Fibroblast of peridontal ligament (primary cell): ENCODE measurements around the gene ZNF701.
"Not testable (repeated sequence)": the region's sequence is repeated elsewhere in the genome, so short reads cannot be mapped to it uniquely, and the experiment has no call there.

Source experiments
- DNase-seq: peaks from one replicate; pipeline ENCODE4 v3.0.0-alpha.2; 2010; ENCODE audit errors: extremely low read depth

Gene ZNF701

DNA sequence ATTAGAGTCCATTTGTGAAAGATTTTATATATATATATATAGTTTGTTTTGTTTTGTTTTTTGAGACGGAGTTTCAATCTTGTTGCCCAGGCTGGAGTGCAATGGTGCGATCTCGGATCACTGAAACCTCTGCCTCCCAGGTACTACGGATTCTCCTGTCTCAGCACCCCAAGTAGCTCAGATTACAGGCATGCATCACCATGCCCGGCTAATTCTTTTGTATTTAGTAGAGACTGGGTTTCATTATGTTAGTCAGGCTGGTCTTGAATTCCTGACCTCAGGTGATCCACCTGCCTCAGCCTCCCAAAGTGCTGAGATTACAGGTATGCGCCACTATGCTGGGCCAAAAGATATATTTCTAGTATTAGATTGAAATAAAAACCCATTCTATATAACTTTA, 4.0 kb upstream of the ZNF701 start:
- no peak for DNase-seq

DNA sequence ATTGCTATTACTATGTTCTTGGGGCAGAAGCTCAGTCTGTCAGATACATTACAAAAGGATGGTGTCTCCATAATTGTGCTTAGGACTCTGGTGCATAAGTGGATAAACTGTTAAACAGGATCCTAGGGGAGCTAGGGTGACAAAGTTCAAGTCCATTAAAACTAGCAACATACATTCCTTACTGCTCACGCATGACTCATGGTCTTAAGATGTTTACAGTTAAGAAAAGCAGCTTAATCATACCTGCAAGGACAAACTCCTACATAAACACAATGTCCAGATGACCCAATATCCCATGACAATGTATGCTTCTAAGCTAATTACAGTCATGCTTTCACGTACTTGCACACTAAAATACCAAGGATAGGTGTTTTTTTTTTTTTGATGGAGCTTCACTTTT, 3.5 kb upstream of the ZNF701 start:
- peak; percentile 21 for DNase-seq

DNA sequence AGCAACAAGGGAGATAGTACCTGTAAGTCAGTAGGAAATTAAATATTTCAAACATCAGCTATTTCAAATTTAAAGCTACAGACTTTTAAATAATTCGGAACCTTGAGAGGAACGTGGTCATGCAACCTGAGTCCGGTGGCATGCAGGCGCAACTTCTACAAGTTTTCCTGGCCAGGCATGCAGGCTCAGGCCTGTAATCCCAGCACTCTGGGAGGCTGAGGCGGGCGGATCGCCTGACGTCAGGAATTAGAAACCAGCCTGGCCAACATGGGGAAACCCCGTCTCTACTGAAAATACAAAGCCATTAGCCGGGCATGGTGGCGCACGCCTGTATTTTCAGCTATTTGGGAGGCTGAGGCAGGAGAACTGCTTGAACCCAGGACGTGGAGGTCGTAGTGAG, 2.2 kb upstream of the ZNF701 start:
- DNase-seq: no peak

DNA sequence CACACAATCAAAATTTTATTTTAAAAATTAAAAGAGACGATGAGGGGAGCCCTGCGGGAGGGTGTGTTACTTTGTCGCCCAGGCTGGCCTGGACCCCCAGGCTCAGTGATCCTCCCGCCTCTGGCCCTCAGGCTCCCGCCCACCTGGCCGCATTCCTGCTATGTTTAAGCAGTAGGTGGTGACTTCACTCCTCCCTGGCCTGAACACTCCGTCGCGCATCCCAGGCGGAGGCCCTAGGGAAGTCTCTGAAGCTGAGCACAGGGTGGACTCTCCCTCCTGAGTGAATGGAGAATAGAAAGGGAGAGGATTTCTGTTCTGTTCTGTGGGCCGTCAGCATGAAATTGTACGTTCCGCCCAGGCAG, 468 bp upstream of the ZNF701 start:
- not testable (repeated sequence) for DNase-seq

DNA sequence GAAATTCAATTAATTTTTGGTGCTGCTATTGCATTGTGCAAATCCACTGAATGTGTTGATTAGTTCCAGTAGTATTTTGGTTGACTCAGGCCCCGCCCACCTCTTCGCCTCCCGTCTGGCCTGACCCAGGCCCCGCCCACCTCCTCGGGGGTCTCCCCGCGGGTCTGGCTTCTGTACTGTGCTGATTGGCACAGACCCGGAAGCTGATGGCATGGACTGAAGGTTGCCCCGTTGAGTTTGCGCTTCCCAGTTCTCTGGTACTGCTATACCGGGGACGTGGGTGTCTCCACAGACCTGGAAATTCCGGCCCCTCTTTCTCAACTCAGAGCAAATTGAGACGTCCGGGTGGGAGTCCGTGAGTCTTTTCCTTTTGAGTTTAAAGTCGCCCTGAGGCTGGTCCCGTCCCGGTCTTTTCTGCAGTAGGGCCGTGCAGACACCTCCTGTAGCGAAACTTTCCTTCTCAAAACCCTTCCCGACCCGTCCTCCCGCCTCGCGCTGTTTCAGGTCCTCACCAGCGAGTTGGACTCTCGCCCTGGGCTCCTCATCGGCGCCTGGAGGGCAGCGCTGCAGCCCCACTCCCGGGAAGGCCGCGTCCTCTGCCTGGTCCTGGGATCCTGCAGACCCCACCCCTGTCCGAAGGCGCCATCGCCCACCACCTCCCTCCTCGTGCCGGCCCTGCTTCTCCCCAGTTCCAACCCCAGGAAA, 14.8 kb downstream of the ZNF701 start:
- DNase-seq: peak; percentile 19

DNA sequence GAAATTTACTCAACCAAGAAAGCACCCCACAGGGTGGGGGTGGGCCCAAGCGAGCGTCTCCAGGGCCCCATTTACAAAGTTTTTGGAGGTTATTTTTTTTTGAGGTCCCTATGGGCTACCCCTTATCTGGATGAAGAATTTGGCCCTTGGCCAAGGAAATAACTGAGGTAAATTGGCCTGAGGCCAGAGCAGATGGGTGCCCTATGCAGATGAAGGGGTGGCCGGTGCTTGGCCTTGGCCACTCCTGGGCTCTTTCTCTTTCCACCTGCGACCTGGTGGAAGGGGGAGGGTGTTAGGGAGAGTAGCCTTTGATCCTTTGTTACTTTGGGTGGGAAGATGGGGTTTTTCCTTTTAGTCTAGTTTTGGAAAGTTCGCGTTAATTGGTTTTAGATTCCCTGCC, 15.5 kb downstream of the ZNF701 start:
- DNase-seq: no peak

DNA sequence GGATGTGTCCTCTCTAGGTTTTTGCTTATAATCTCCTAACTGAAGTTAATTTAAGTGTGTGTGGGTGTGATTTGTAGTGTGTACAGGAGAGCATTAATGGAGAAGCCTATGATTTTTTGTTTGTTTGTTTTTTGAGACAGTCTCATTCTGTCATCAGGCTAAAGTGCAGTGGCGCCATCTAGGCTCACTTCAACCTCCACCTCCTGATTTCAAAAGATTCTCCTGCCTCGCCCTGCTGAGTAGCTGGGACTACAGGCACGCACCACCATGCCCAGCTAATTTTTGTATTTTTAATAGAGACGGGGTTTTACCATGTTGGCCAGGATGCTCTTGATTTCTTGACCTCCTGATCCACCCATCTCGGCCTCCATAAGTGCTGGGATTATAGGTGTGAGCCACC, 20.6 kb downstream of the ZNF701 start:
- DNase-seq: no peak

DNA sequence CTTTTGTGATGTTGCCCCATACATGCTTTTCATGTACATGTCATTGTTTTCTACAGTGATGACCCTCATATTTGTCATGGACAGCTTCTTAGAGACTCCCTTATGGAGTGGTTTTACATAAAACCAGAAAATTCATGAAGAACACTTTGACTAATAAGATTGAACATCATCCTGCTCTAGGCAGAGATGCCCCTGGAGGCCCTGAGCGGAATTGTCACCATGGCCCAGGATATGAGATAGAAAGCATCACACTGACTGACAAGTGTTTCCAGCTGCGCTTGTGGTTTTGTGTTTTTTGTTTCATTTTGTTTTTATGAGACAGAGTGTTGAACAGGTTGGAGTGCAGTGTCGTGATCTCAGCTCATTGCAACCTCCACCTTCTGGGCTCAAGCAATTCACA, 22.2 kb downstream of the ZNF701 start:
- DNase-seq: no peak

DNA sequence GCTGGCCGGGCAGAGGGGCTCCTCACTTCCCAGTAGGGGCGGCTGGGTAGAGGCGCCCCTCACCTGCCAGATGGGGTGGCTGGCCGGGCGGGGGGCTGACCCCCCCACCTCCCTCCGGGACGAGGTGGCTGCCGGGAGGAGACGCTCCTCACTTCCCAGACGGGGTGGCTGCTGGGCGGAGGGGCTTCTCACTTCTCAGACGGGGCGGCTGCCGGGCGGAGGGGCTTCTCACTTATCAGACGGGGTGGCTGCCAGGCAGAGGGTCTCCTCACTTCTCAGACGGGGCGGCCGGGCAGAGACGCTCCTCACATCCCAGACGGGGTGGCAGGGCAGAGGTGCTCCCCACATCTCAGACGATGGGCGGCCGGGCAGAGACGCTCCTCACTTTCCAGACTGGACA, 23.4 kb downstream of the ZNF701 start:
- DNase-seq: not testable (repeated sequence)

DNA sequence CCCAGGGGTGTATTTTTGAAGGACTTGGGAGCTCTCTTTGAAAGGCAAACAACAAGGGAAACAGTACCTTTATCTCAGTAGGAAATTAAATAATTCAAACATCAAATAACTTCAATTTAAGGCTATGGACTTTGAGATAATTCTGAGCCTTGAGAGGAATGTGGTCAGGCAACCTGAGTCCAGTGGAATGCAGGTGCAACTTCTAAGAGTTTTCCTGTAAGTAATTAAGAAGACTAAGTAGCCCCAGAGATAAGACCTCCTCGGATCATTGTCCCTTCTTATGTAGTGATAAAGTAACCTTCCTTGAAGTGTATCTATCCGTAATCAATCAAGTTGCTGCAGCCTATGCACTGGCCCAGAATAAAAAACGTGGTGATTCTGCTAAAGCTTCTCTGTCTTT, 29.2 kb downstream of the ZNF701 start:
- no peak for DNase-seq

DNA sequence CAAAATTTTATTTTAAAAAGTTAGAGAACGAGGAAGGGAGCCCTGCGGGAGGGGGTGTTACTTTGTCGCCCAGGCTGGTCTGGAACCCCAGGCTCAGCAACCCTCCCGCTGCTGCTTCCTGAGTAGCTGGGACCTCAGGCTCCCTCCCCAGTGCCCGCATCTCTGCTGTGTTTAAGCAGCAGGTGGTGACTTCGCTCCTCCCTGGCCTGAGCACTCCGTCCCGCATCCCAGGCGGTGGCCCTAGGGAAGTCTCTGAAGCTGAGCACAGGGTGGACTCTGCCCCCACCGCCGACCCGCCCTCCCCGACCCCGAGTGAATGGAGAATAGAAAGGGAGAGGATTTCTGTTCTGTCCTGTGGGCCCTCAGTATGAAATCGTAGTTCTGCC, 30.5 kb downstream of the ZNF701 start:
- DNase-seq: no peak

DNA sequence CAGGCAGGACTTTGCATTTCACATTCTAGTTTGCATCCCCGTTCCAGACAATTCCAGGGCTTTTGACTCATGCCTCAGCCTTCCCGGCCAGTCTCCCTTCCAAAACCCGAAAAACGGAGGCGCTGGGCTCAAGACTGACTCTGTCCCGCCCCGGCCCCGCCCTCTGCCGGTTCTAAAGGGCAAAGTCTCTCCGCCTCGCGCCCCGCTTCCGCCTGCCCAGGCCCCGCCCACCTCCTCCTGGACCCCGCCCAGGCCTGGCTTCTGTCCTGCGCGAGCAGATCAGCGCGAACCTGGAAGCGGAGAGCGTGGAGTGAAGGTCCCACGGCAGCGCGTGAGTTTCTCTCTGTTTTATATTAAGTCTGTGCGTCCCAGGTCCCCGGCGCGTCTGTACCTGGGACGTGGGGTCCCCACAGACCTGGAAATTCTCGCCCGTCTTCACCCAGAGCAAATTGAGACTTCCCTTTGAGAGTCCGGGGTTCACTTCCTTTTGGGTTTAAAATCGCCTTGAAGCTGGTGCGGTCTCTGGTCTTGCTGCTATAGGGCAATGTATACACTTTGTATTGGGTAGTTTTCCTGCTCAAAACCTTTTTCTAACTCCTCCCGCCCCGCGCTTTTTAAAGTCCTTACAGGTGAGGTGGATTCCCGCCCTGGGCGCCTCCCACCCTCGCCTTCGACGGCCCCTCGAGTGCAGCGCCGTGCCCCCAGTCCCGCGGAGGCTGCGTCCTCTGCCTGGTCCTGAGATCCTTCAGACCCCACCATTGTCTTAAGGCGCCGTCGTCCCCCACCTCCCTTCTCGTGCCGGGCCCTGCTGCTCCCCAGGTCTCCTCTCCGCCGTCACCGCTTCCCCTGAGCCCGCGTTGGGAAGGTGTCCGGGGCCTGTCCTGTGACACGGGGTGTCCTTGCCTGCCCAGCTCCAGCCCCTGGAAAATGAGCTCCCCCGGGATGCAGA, 31.2 kb downstream of the ZNF701 start:
- DNase-seq: peak; percentile 88

DNA sequence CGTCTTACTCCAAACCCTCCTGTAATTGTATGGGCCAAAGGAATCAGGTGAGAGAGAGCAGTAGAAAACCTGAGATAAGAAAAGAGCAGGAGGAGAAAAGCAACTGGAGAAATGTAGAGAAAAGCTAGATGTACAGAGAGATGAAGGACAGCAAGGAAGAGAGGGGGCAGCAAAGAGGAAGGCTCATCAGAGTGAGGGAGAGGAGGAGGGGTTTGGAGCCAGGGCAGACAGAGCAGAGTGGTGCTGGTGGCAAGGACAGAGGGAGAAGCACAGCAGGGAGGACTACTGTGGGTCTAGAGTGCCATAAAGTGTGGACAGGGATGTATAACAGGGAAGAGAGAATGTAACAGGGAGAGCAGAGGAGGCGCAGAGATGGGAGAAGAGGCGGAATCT, 31.9 kb downstream of the ZNF701 start:
- peak; percentile 8 for DNase-seq

DNA sequence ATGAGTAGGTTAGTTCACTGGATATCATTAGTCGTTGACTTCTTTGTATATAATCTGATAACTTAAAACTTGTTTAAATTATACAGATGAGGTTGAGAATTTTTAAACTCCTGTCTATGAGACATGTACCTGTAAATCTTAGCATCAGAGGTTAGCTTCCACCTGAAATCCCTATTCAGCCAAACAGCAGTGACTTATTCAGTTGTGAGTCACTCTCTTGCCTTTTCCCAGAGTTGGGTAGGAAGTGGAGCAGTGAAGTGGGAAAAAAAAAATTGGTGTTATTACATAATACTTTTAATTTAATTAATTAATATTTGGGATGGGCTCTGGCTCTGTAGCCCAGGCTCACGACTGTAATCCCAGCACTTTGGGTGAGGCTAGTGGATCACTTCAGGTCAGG, 32.9 kb downstream of the ZNF701 start:
- no peak for DNase-seq

DNA sequence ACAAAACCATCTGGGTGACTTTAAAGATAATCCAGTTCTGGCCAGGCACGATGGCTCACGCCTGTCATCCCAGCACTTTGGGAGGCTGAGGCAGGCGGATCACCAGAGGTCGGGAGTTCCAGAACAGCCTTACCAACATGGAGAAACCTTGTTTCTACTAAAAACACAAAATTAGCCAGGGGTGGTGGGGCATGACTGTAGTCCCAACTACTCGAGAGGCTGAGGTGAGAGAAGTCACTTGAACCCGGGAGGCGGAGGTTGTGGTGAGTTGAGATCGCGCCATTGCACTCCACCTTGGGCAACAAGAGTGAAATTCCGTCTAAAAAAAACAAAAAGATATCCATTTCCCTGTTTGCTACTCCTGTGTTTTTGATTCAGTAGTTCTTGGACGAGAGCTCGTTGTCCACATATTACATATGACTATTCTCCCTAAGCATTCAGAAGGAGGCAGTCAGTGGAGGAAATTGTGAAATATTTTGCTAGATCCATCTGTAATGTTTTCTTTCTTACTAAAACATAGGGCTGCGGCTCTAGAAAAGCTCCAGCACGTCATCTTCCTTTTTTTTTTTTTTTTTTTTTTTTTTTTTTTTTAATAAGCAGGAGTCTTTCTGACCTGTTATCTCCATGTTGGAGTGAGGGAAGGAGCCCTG, 33.6 kb downstream of the ZNF701 start:
- DNase-seq: peak; percentile 71

DNA sequence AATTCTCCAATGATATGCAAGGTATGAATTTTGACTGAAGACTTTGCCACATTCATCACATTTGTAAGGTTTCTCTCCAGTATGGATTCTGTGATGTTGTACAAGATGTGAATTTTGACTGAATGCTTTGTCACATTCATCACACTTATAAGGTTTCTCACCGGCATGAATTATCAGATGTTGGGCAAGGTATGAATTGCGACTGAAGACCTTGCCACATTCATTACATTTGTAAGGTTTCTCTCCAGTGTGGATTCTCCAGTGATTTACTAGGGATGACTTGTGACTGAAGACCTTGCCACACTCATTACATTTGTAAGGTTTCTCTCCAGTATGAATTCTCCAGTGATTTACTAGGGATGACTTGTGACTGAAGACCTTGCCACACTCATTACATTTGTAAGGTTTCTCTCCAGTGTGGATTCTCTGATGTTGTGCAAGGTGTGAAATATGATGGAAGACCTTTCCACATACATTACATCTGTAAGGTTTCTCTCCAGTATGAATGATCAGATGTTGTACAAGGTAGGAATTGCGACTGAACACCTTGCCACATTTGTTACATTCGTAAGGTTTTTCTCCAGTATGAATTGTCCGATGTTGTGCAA, 43.3 kb downstream of the ZNF701 start:
- DNase-seq: no peak

DNA sequence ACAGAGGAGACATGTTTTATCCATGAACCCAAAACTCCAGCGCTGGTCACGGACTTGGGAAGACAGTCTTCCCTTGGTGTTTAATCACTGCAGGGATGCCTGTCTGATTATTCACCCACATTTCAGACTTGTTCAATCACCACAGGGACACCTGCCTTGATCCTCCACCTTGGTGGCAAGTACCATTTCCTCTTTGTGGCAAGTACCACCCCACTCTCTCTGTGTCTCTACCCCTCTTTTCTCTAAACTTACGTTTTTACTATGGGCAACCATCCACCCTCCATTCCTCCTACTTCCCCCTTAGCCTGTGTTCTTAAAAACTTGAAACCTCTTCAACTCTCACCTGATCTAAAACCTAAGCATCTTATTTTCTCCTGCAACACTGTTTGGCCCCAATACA, 51.3 kb downstream of the ZNF701 start:
- DNase-seq: no peak

DNA sequence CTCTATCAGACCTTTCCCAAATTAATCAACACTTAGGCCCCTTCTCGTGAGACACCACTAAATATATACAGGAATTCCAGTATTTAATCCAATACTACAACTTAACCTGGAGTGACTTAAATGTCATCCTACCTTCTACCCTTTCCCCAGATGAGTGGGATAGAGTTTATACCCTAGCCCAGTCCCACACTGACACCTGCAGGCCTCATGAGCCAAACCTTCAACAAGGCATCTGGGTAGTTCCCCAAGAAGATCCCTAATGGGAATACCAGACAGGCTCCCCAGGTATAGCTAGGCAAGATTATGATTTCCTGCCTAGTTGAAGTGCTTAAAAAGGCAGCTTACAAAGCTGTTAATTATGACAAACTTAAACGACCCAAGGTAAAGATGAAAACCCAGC, 52.2 kb downstream of the ZNF701 start:
- no peak for DNase-seq

DNA sequence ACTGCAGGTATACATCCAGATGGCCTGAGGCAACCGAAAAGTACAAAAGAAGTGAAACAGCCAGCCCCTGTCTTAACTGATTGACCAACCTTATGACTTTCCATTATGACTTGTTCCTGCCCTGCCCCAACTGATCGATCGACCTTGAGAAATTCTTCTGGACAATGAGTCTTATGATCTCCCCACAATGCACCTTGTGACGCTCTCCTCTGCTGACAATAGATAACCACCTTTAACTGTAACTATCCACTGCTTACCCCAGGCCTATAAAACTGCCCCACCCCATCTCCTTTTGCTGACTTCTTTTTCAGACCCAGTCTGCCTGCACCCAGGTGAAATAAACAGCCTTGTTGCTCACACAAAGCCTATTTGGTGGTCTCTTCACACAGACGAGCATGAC, 56.8 kb downstream of the ZNF701 start:
- no peak for DNase-seq

DNA sequence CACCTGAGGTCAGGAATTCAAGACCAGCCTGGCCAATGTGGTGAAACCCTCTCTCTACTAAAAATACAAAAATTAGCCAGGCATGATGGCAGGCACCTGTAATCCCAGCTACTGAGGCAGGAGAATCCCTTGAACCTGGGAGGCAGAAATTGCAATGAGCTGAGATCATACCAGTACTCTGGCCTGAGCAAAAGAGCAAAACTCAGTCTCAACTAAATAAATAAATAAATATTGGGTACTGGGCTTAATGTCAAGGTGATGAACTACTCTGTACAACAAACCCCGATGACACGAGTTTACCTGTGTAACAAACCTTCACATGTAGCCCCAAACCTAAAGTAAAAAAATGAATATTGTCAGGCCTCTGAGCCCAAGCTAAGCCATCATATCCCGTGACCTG, 57.4 kb downstream of the ZNF701 start:
- not testable (repeated sequence) for DNase-seq

DNA sequence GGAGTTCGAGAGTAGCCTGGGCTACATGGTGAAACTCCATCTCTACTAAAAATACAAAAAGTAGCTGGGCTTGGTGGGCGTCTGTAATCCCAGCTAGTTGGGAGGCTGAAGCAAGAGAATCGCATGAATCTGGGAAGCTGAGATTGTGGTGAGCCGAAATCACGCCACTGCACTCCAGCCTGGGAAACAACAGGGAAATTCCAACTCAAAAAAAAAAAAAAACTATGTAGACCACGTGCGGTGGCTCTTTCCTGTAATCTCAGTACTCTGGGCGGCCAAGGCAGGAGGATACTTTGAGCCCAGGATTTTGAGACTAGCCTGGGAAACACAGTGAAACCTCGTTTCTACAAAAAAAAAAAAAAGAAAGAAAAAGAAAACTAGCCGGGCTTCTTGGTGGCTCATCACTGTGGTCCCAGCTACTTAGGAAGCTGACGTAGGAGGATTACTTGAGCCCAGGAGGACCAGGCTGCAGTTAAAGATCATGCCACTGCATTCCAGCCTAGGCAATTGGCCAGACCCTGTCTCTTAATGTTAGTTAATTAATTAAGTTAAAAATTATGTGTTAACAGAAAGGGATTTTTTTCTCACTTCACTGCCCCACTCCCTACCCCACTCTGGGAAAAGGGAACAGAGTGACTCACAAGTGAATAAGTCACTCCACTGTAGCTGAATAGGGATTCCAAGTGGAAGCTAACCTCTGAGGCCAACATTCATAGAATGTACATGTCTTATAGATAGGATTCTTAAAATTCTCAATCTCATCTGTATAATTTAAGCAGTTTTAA, 65.9 kb downstream of the ZNF701 start:
- DNase-seq: peak; percentile 5
